Naive thymus-derived CD4-positive, alpha-beta T cell (primary cell): ENCODE results near the gene CCDC82. TPM values are rescaled to one million over a fixed set of nuclear protein-coding genes. Genes with fewer than 3 reads are reported as not detected.

Experiments used
- ATAC-seq: fragments of 150-1000 bp; cut with Tn5 transposase; 2 replicates; pipeline ENCODE4 v1.10.0; 2021; ENCODE audit warnings: mild to moderate bottlenecking, moderate library complexity
- CTCF ChIA-PET: fragments of 350-600 bp; sonication (Branson Sonifier 250); formaldehyde crosslinking; loops from one replicate; lab custom pipeline; 2021; ENCODE audit warnings: antibody characterized with exemption; lab: Charles Lee
- POLR2A ChIA-PET: fragments of 350-600 bp; sonication (Branson Sonifier 250); formaldehyde crosslinking; loops from one replicate; lab custom pipeline; 2021; ENCODE audit warnings: antibody characterized with exemption, inconsistent platforms; lab: Charles Lee
- DNase-seq, 9 donors: peaks; one replicate each; pipeline versions ENCODE4 v3.0.0 to v3.0.0-alpha.2; 2020 to 2022; ENCODE audit warnings: mixed read lengths in 1 of 9
- H3K27ac ChIP-seq: one replicate; pipeline ENCODE4 v1.7.0; 2013; ENCODE audit warnings: mild to moderate bottlenecking, low read depth, low read length, moderate library complexity
- H3K27me3 ChIP-seq, 2 donors: one replicate each; pipeline ENCODE4 v1.7.0; 2013; ENCODE audit warnings: low read length in 2 of 2, mild to moderate bottlenecking in 2 of 2, moderate library complexity in 2 of 2; ENCODE audit not compliant: control insufficient read depth in 2 of 2, insufficient read depth in 2 of 2
- H3K36me3 ChIP-seq, 3 experiments: 1 replicate in 2 of 3; 2 replicates in 1 of 3; pipeline ENCODE4 v1.7.0; 2013; ENCODE audit warnings: low read length in 3 of 3, mild to moderate bottlenecking in 3 of 3, moderate library complexity in 1 of 3; ENCODE audit not compliant: insufficient read depth in 3 of 3, control insufficient read depth in 2 of 3
- H3K4me1 ChIP-seq, 2 donors: one replicate each; pipeline ENCODE4 v1.7.0; 2013; ENCODE audit warnings: low read length in 2 of 2, mild to moderate bottlenecking in 2 of 2, moderate library complexity in 1 of 2; ENCODE audit not compliant: control insufficient read depth in 2 of 2, insufficient read depth in 2 of 2
- H3K4me3 ChIP-seq: 2 replicates; pipeline ENCODE4 v1.7.0; 2013; ENCODE audit warnings: mild to moderate bottlenecking, low read length
- H3K9me3 ChIP-seq, 3 experiments: 1 replicate in 2 of 3; 2 replicates in 1 of 3; pipeline ENCODE4 v1.7.0; 2013; ENCODE audit warnings: low read length in 3 of 3; ENCODE audit not compliant: control insufficient read depth in 2 of 3
- H3K27ac Mint-ChIP-seq, 9 donors: one replicate each; pipeline ENCODE4 v1.8.0; 2020 to 2022; ENCODE audit warnings: mixed read lengths in 9 of 9, mild to moderate bottlenecking in 8 of 9, moderate library complexity in 5 of 9, inconsistent platforms in 2 of 9
- H3K27me3 Mint-ChIP-seq, 5 donors: one replicate each; pipeline ENCODE4 v1.8.0; 2021 to 2022; ENCODE audit warnings: mixed read lengths in 5 of 5, mild to moderate bottlenecking in 1 of 5
- H3K36me3 Mint-ChIP-seq, 5 donors: one replicate each; pipeline ENCODE4 v1.8.0; 2020 to 2022; ENCODE audit warnings: mixed read lengths in 5 of 5, mild to moderate bottlenecking in 3 of 5, inconsistent platforms in 1 of 5
- H3K4me1 Mint-ChIP-seq, 7 donors: one replicate each; pipeline ENCODE4 v1.8.0; 2020 to 2022; ENCODE audit warnings: mixed read lengths in 7 of 7, mild to moderate bottlenecking in 3 of 7, inconsistent platforms in 1 of 7
- H3K4me3 Mint-ChIP-seq, 10 donors: one replicate each; pipeline ENCODE4 v1.8.0; 2020 to 2022; ENCODE audit warnings: mild to moderate bottlenecking in 10 of 10, mixed read lengths in 10 of 10, moderate library complexity in 6 of 10, inconsistent platforms in 2 of 10
- H3K9me3 Mint-ChIP-seq, 11 donors: one replicate each; pipeline ENCODE4 v1.8.0; 2020 to 2022; ENCODE audit warnings: mixed read lengths in 11 of 11, mild to moderate bottlenecking in 4 of 11, inconsistent platforms in 1 of 11, moderate library complexity in 1 of 11
- intact Hi-C, 2 donors: fragments of 100-400 bp; cut with micrococcal nuclease; formaldehyde crosslinking; loops; one replicate each; pipeline ENCODE4 v1.15.1; 2023
- polyA plus RNA-seq, 2 donors: library from polyadenylated mRNA; unstranded; fragments of 300-500 nt; fragmentation: Illumina TruSeq; gene quantifications; one replicate each; pipeline ENCODE4 v1.2.3, GENCODE V29; 2021
- total RNA-seq, 6 experiments: library from RNA in 5 of 6; stranded (reverse) in 5 of 6; gene quantifications; 1 replicate in 5 of 6; 2 replicates in 1 of 6; pipeline ENCODE4 v1.2.3 and lab custom pipeline; 2021 to 2026

Gene CCDC82
- total and polyA plus RNA-seq, 7 experiments from 2014 or later: 21.9 to 46.2 (median 32.0) TPM

DNA sequence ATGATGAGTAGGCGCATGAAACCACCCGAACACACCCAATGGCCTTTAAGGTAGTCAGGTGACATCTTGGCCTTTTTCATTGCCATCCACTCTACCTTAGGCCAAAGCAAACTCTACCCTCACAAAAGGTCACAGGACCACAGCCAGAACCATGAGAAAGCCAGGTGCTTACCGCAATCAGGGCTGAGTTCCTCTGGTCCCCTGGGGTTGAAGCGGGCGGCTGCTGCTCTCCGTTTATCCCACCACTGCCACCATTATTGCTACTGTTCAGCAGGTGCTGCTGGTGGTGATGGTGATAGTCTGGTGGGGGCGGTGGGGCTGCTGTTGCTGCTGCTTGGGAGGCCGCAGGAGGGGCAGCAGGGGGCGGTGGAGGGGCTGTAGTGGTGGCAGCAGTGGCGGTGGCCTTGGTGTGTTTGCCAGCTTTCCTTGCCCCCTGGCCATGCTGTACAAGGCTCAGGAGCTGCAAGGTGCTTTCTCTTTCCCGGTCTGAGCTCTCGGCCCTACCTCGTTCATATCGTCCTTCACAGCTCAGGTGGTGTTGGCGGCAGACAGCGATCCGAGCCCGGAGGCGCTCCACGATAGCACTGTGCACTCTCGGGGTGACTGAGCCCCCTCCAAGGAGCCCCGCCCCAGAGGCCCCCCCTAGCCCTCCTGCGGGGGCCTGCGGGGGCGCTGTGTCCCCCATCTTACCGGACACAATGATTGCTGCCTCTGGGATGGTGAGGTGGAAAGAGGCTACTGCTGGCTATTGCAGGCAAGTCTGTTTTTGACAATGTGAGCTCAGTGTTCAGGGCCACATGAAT lies 48.3 kb downstream of the CCDC82 start:
- H3K36me3 ChIP-seq: peaks cover 0 to 13% (median 0%) of the 10 kb centered on the region in 3 experiments
- Mint-ChIP-seq H3K4me3 (peak overlapping the region; percentile 95 to 99 (median 98)), H3K9me3 (peaks cover 0 to 3% (median 0%) of the 10 kb centered on the region in 11 donors), H3K4me1 (peaks cover 31 to 56% (median 35%) of the 10 kb centered on the region in 7 donors), H3K27ac (peak overlapping the region; percentile 93 to 98 (median 96)), H3K36me3 (peaks cover 0 to 38% (median 5%) of the 10 kb centered on the region in 5 donors), H3K27me3 (no peaks in the 10 kb centered on the region)
- H3K4me3 ChIP-seq: peak overlapping the region; percentile 95
- intact Hi-C loops: loop anchor here (1.0 to 5.0 kb wide), 12 partner anchors 9 to 1253 kb away; partner anchors contain the start of genes MTMR2 (in 2 of the 2), ENDOD1 (in 1 of the 2) and SESN3 (in 1 of the 2)
- ATAC-seq: peak; percentile 67
- H3K27me3 ChIP-seq: no peaks in the 10 kb centered on the region
- POLR2A ChIA-PET: interaction anchor here (0.7 to 6.2 kb wide), 24 partner anchors 9 to 328 kb away, joined by 3 to 40 read pairs (median 4); partner anchors contain the start of genes CCDC82 and JRKL
- peak; percentile 46 to 65 (median 61) for DNase-seq
- no peaks in the 10 kb centered on the region for H3K9me3 ChIP-seq
- peak overlapping the region; percentile 87 for H3K27ac ChIP-seq
- CTCF ChIA-PET: interaction anchor here (0.6 to 6.0 kb wide), 30 partner anchors 10 to 1109 kb away, joined by 3 to 111 read pairs (median 6); partner anchors contain the start of genes CCDC82 and JRKL
- H3K4me1 ChIP-seq: peaks cover 25 to 39% of the 10 kb centered on the region in 2 donors

GRCh38 chr11:96340555-96340885 lies 49.2 kb downstream of the CCDC82 start:
- DNase-seq (no peak), ATAC-seq (no peak)
- no peaks in the 10 kb centered on the region for H3K27me3 ChIP-seq
- H3K4me3 ChIP-seq: peak overlapping the region; percentile 95
- peaks cover 0 to 13% (median 0%) of the 10 kb centered on the region in 3 experiments for H3K36me3 ChIP-seq
- ChIA-PET POLR2A (interaction anchor here (0.7 to 6.2 kb wide), 18 partner anchors 8 to 323 kb away, joined by 3 to 40 read pairs (median 4); no protein-coding TSS in a partner anchor), CTCF (interaction anchor here (0.8 to 6.0 kb wide), 13 partner anchors 30 to 505 kb away, joined by 3 to 111 read pairs (median 5); no protein-coding TSS in a partner anchor)
- peaks cover 0 to 45% (median 10%) of the 10 kb centered on the region in 5 donors for H3K36me3 Mint-ChIP-seq
- intact Hi-C loops: loop anchor here (2.0 to 5.0 kb wide), 3 partner anchors 418 to 1190 kb away; partner anchors contain the start of gene MTMR2 (in 1 of the 2)
- H3K4me1 ChIP-seq: peaks cover 34 to 45% of the 10 kb centered on the region in 2 donors
- peaks cover 39 to 62% (median 43%) of the 10 kb centered on the region in 7 donors for H3K4me1 Mint-ChIP-seq
- H3K9me3 ChIP-seq: no peaks in the 10 kb centered on the region
- H3K9me3 Mint-ChIP-seq: peaks cover 0 to 3% (median 0%) of the 10 kb centered on the region in 11 donors
- peak overlapping the region; percentile 87 for H3K27ac ChIP-seq
- H3K27me3 Mint-ChIP-seq: no peaks in the 10 kb centered on the region
- peak overlapping the region; percentile 93 to 98 (median 96) for H3K27ac Mint-ChIP-seq
- H3K4me3 Mint-ChIP-seq: peak overlapping the region; percentile 95 to 99 (median 98)

GRCh38 chr11:96339706-96340554 lies 49.8 kb downstream of the CCDC82 start:
- Histone ChIP-seq H3K27ac (peak overlapping the region; percentile 87), H3K9me3 (no peaks in the 10 kb centered on the region), H3K4me1 (peaks cover 39 to 45% of the 10 kb centered on the region in 2 donors), H3K4me3 (peak overlapping the region; percentile 95), H3K36me3 (peaks cover 0 to 13% (median 0%) of the 10 kb centered on the region in 3 experiments), H3K27me3 (no peaks in the 10 kb centered on the region)
- H3K9me3 Mint-ChIP-seq: peaks cover 0 to 3% (median 0%) of the 10 kb centered on the region in 11 donors
- ChIA-PET POLR2A (interaction anchor here (0.7 to 6.2 kb wide), 23 partner anchors 10 to 360 kb away, joined by 3 to 40 read pairs (median 4); no protein-coding TSS in a partner anchor), CTCF (interaction anchor here (0.5 to 6.0 kb wide), 16 partner anchors 10 to 504 kb away, joined by 3 to 71 read pairs (median 4); no protein-coding TSS in a partner anchor)
- peak overlapping the region; percentile 95 to 99 (median 98) for H3K4me3 Mint-ChIP-seq
- intact Hi-C loops: loop anchor here (2.0 to 5.0 kb wide), 3 partner anchors 418 to 1189 kb away; partner anchors contain the start of gene MTMR2 (in 1 of the 2)
- peak overlapping the region; percentile 93 to 98 (median 96) for H3K27ac Mint-ChIP-seq
- ATAC-seq (no peak), DNase-seq (no peak)
- peaks cover 0 to 49% (median 11%) of the 10 kb centered on the region in 5 donors for H3K36me3 Mint-ChIP-seq
- no peaks in the 10 kb centered on the region for H3K27me3 Mint-ChIP-seq
- H3K4me1 Mint-ChIP-seq: peaks cover 45 to 65% (median 49%) of the 10 kb centered on the region in 7 donors

- Histone ChIP-seq H3K9me3 (no peaks in the 10 kb centered on the region), H3K36me3 (peaks cover 0 to 17% (median 0%) of the 10 kb centered on the region in 3 experiments), H3K4me3 (peak overlapping the region; percentile 95), H3K27me3 (no peaks in the 10 kb centered on the region), H3K4me1 (peaks cover 45 to 47% of the 10 kb centered on the region in 2 donors), H3K27ac (peak overlapping the region; percentile 87)
- ATAC-seq (peak; percentile 17), DNase-seq (peak in 8 of 9 donors; percentile 30 to 51 (median 42))
- intact Hi-C loops: loop anchor here (1.0 kb wide), 2 partner anchors 9 to 32 kb away; no protein-coding TSS in a partner anchor
- peaks cover 0 to 3% (median 0%) of the 10 kb centered on the region in 11 donors for H3K9me3 Mint-ChIP-seq
- peaks cover 54 to 72% (median 57%) of the 10 kb centered on the region in 7 donors for H3K4me1 Mint-ChIP-seq
- peak overlapping the region; percentile 93 to 98 (median 96) for H3K27ac Mint-ChIP-seq
- H3K27me3 Mint-ChIP-seq: no peaks in the 10 kb centered on the region
- ChIA-PET POLR2A (interaction anchor here (0.5 to 6.2 kb wide), 21 partner anchors 11 to 360 kb away, joined by 3 to 40 read pairs (median 3); partner anchors contain the start of genes CCDC82 and JRKL), CTCF (interaction anchor here (0.9 to 6.0 kb wide), 9 partner anchors 16 to 490 kb away, joined by 3 to 71 read pairs (median 4); no protein-coding TSS in a partner anchor)
- H3K36me3 Mint-ChIP-seq: peaks cover 0 to 57% (median 19%) of the 10 kb centered on the region in 5 donors
- H3K4me3 Mint-ChIP-seq: peak overlapping the region; percentile 95 to 99 (median 98)
These were observed 50.6 kb downstream of the CCDC82 start for GRCh38 chr11:96338910-96339705.
